ENCODE measurements around the gene ANXA6.

ANXA6 gene

GRCh38 chr5:151071848-151072629, 85.5 kb downstream of the ANXA6 start:
- DNase-seq (ENCODE audit: low spot score), result no peak
- CTCF ChIA-PET, result interaction anchor here (0.7 to 2.4 kb wide), 4 partner anchors 20 to 620 kb away, joined by 3 to 9 read pairs (median 4); no protein-coding TSS in a partner anchor
- peak overlapping the region; percentile 83 for H3K27ac ChIP-seq
- TF ChIP-seq CTCF (conservative IDR thresholded peaks at IDR 0.05; ENCODE audit: low read depth), result no peak
- POLR2A ChIA-PET (ENCODE audit: low non-redundant PET), result no interaction called here

GRCh38 chr5:151071021-151071420, 86.6 kb downstream of the ANXA6 start:
- TF ChIP-seq CTCF (conservative IDR thresholded peaks at IDR 0.05; ENCODE audit: low read depth), result no peak
- ChIA-PET CTCF (interaction anchor here (0.6 to 2.4 kb wide), 5 partner anchors 19 to 94 kb away, joined by 3 to 9 read pairs (median 3); no protein-coding TSS in a partner anchor), POLR2A (ENCODE audit: low non-redundant PET) (no interaction called here)
- H3K27ac ChIP-seq, result no peak overlapping the region
- DNase-seq (ENCODE audit: low spot score), result no peak

DNA sequence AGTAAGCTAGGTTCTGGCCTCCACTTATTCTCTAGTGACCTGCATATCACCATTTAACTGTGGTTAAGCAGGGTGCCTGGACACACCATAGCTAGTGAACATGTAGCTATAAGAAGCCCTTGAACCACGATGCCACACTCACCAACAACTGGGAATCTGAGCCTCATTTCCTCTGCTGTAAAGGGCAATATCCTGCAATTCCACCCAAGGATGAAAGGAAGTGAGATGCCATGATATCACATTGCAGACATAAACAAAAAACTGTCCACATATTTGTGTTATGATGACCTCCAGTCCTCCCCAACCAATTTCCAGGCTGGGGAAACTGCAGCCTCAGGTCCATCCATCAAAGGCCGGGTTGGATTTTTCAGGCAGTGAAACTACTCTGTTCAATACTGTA, 87.1 kb downstream of the ANXA6 start:
- TF ChIP-seq CTCF (conservative IDR thresholded peaks at IDR 0.05; ENCODE audit: low read depth), result no peak
- POLR2A ChIA-PET (ENCODE audit: low non-redundant PET), result no interaction called here
- H3K27ac ChIP-seq, result no peak overlapping the region
- DNase-seq (ENCODE audit: low spot score), result no peak
- CTCF ChIA-PET, result interaction anchor here (0.6 to 1.9 kb wide), 3 partner anchors 23 to 84 kb away, joined by 3 to 5 read pairs (median 3); no protein-coding TSS in a partner anchor

DNA sequence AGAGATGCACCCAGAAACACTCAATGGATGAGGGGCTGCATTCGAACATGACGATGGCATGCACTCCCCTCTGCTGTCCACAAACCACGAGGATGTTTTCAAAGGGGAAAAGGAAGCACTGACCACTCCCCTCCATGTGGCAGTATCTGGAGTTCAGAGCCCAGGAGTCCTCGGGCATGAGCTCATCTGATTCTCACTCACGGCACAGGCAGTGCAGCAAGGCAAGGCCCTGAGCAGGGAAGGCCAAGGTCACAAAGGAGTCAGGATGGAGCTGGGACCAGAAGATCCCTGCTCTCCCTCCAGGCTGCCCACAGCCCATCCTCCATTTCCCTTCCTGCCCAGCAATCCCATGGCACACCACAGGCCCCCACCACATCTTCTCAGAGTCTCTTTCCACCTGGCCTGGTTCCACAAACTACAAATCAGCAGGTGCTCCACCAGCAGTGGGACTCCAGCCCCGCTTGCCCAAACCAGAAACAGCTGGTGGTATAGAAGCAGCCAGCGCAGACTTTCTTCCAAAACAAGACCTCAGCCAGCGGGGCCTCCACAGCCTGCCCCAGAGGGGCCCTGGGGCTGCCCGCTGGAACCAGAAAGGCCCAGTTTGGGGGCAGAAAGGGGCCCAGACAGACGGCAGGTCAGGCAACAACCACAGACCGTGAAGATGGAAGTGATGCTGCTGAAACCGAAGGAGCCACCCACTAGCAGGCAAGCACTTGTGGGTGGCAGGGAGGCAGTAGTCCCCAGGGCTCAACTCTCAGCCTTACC, 89.0 kb downstream of the ANXA6 start:
- DNase-seq (ENCODE audit: low spot score), result no peak
- ChIA-PET POLR2A (ENCODE audit: low non-redundant PET) (no interaction called here), CTCF (interaction anchor here (0.6 to 1.4 kb wide), 3 partner anchors 17 to 590 kb away, joined by 3 to 5 read pairs (median 4); no protein-coding TSS in a partner anchor)
- H3K27ac ChIP-seq, result no peak overlapping the region
- no peak for TF ChIP-seq CTCF (conservative IDR thresholded peaks at IDR 0.05; ENCODE audit: low read depth)

DNA sequence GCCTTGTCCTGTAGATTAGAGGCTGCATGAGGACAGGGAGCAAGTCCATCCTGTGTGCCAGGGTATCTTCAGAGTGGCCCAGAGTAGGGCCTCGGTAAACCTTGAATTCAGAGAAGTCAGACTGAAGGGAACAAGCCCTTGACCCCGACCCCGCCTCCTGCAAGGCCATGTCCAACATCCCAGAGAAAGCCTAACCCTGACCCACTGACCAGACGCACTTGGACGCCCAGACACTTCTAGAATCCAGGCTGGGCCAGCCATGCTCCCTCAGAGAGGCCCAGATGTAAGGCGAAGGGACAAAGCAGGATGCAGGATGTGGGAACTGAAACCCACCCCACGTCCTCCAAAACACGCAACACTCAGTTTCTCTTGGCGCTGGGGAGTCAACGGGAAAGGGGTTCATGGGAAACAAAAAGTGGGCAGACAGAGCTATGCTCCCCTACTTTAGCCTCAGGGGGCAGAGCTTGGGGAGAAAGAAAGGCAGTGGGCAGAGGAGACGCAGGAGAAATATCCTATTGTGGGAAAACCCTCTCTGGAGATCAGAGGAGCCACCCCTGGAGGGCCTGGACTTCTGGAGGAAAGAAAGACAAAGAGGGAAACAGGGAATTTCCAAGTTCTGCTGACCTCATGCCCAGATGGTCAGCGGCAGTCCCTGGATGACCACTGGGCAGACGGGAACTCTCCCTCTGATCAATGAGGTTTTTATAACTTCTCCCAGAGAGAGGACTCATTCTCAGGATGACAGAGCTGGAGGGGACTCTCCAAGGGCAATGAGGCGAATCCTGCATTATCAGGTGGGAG, 89.7 kb downstream of the ANXA6 start:
- CTCF ChIA-PET, result interaction anchor here (0.7 to 1.4 kb wide), 3 partner anchors 16 to 22 kb away, joined by 3 to 5 read pairs (median 4); no protein-coding TSS in a partner anchor
- POLR2A ChIA-PET (ENCODE audit: low non-redundant PET), result no interaction called here
- no peak overlapping the region for H3K27ac ChIP-seq
- no peak for TF ChIP-seq CTCF (conservative IDR thresholded peaks at IDR 0.05; ENCODE audit: low read depth)
- DNase-seq (ENCODE audit: low spot score), result no peak

- no peak for TF ChIP-seq CTCF (conservative IDR thresholded peaks at IDR 0.05; ENCODE audit: low read depth)
- DNase-seq (ENCODE audit: low spot score), result no peak
- ChIA-PET CTCF (interaction anchor here (0.7 to 1.0 kb wide), 2 partner anchors 8 to 94 kb away, joined by 3 to 4 read pairs; no protein-coding TSS in a partner anchor), POLR2A (ENCODE audit: low non-redundant PET) (no interaction called here)
- H3K27ac ChIP-seq, result no peak overlapping the region; the same call in 1 of the 2 replicates
Observed at GRCh38 chr5:151066920-151067319, 90.7 kb downstream of the ANXA6 start.

All from RWPE1 (cell line).